Fibroblast of skin of left biceps (primary cell): ENCODE measurements around the gene BPIFA1.

Source experiments
- DNase-seq, 2 experiments: peaks; one replicate each; pipeline ENCODE4 v3.0.0-alpha.2; 2013; ENCODE audit warnings: low read depth in 2 of 2

The BPIFA1 gene

GRCh38 chr20:33239979-33240736 is 4.4 kb downstream of the BPIFA1 start:
- DNase-seq, result no peak

DNA sequence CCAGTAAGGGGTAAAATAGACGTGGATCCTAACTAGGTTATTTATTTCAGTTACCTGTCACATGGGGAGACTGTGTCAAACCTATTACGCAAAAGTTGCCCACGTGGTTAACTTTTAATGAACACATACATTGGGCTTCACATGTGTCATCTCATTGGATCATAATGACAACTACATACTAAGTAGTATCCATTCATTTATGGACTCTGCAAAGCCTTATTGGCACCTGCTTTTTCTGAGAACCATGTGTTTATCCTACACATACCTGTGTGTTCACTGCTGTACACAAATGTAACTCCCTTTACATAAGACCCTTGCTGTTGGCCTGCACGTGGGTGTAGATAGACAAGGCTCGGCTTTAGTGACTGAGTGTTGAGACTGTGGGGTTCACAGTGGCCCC is 5.1 kb downstream of the BPIFA1 start:
- DNase-seq, result no peak

- no peak for DNase-seq
Measured at GRCh38 chr20:33242319-33243100, 6.7 kb downstream of the BPIFA1 start.

GRCh38 chr20:33246077-33246476 is 10.3 kb downstream of the BPIFA1 start:
- DNase-seq, result no peak

- no peak for DNase-seq
Measured at GRCh38 chr20:33249456-33249855, 13.7 kb downstream of the BPIFA1 start.

- DNase-seq, result no peak
Measured at GRCh38 chr20:33250666-33251065, 14.9 kb downstream of the BPIFA1 start.

GRCh38 chr20:33251496-33251895 is 15.7 kb downstream of the BPIFA1 start:
- no peak for DNase-seq

DNA sequence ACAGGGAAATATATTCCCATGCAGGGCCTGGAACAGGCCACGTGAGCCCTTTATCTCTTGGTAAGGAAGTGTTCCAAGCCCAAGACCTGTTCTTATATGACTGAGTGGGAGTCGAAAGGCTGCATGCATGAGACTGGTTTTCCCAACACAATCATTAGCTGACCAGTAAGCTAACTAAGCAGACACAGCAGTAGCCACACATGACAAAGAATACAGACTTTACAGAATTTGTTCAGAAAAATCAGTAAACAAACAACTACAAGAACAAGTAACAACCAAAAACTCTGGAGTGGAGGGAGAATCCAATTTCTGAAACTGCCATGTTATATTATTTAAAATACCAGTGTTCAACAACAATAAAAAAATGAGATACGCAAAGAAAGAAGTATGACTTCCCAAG is 16.7 kb downstream of the BPIFA1 start:
- no peak for DNase-seq

DNA sequence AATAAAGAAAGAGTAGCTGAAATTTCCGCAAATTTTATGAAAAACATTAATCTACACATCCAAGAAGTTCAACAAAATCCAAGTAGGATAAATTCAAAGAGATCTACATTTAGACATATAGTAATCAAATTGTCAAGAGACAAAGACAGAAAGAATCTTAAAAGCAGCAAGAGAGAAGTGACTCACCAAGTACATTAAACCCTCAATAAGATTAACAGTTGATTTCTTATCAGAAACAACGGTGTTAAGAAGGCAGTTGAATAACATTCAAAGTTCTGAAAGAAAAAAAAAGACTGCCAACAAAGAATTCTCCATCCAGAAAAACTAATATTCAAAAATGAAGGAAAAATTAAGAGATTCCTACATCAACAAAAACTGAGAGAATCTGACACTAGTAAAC is 19.2 kb downstream of the BPIFA1 start:
- no peak for DNase-seq

GRCh38 chr20:33257237-33257636 is 21.4 kb downstream of the BPIFA1 start:
- no peak for DNase-seq

GRCh38 chr20:33259371-33259770 is 23.6 kb downstream of the BPIFA1 start:
- no peak for DNase-seq

DNA sequence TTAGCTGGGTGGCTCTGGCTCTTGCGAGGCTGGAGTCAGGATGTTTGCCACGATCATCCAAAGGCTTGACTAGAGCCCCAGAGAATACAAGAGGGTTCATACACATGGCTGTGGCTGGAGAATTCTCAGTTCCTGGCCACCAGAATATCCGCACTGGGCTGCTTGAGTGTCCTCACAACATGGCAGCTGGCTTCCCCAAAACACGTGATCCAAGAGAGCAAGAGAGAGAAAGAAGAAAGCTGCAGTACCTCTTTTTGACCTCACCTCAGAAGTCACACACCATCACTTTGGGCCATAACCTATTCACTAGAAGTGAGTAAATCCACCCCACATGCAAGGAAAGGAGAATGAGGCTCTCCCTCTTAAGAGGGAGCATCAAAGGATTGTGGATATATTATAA is 25.7 kb downstream of the BPIFA1 start:
- DNase-seq, result no peak

GRCh38 chr20:33262658-33263065 is 26.9 kb downstream of the BPIFA1 start:
- DNase-seq, result no peak

- no peak for DNase-seq
Measured at GRCh38 chr20:33263784-33264183, 28.0 kb downstream of the BPIFA1 start.

GRCh38 chr20:33267701-33268100 is 31.9 kb downstream of the BPIFA1 start:
- DNase-seq, result no peak

DNA sequence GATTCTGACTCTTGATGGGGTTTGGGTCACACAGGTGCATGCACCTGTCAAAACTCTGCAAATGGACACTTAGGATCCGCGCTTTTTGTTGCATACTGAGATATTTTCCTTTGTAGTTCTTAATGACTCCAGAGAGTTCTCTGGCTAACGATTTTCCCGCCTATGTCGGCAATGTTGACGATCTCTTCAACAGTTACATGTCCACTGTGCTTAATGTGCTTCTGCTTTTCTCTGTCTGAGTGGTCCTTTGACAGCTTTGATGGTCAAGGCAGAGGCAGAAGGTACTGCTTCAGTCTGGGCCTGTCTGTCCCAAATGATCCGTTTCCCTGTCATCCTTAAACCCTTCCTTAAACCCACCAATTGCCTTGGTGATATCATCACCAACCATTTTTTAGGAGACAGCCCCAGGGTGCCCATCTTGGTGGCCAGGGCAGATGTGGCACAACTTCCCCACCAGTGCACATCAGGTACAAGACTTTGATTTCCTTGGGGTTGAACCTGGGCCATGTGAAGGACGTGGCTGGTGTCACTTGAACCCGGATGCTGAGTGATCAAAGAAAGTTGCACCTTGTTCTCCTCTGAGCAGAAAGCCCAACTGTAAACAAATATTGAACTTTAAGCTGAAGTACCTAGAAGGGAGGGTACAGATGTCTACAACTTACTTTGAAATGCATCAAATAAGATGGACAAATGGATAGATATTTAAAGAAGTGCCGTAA is 36.5 kb downstream of the BPIFA1 start:
- DNase-seq, result no peak

DNA sequence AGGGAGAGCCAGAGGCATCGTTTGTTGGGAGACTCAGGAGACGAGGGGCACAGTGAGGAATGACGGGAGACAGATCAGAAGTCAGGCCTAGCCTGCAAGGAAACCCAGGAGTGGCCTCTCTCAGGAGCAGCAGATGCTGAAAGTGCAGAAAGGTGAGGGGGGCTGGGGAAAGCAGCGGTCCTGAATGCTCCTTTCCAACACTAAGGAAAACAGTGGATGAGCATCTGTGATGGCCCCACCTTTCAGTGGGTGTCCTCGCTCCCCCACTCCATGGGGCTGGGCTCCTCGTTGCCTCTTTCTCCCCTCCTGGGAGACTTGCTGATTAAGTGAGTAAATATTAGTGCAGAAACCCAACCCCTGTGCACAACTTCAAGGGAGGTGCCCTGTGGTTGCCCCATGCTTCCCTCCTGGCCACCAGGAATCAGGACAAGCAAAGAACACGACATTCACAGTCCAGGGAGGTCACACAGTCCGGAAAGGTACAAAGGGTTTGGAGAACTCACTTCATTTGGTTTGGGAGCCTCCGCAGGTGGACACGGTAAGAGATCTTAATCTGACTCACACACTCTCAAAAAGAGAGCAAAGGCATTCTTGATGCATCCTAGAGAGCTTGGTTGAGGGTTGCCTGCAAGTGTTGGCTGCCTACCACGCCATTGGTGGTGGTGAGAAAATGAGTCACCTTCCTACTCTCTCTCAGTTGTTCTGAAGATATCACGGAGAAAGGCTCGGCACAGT is 37.5 kb downstream of the BPIFA1 start:
- DNase-seq, result no peak

DNA sequence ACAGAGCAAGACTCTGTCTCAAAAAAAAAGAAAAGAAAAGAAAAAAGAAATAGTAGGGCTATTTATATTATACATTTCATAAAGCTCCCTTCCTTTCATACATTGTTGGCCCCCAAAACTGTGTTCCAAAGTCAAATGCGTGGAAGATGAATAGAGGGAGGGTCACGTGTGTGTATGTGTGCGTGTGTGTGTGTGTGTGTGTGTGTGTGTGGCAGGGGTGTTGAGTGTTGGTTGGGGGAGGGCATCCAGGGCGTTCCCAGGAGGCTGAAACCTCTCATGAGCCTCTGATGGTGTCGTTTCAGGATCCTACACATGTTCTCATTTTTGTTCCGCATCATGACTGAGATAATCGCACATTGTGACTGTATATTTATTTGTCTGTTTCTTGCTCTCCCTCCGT is 39.4 kb downstream of the BPIFA1 start:
- DNase-seq, result no peak

DNA sequence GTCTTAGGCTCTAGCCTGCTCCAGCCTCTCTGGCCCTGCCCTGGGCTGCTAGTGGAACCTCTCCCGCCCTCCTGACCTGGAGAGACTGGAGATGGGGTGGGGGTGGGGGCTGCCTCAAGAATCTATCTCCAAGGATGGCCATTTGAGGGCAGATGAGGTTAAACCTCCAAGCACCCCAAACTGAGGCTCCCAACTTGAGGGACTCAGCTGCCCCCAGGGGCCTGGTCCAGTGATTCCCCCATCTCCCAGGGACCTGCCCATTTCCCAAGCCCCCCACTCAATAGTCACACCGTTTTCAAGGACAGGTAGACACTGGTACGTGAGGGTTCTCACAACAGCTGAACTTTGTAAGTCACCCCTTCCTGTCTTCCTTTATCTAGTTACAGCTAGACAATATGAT is 40.1 kb downstream of the BPIFA1 start:
- DNase-seq, result no peak

DNA sequence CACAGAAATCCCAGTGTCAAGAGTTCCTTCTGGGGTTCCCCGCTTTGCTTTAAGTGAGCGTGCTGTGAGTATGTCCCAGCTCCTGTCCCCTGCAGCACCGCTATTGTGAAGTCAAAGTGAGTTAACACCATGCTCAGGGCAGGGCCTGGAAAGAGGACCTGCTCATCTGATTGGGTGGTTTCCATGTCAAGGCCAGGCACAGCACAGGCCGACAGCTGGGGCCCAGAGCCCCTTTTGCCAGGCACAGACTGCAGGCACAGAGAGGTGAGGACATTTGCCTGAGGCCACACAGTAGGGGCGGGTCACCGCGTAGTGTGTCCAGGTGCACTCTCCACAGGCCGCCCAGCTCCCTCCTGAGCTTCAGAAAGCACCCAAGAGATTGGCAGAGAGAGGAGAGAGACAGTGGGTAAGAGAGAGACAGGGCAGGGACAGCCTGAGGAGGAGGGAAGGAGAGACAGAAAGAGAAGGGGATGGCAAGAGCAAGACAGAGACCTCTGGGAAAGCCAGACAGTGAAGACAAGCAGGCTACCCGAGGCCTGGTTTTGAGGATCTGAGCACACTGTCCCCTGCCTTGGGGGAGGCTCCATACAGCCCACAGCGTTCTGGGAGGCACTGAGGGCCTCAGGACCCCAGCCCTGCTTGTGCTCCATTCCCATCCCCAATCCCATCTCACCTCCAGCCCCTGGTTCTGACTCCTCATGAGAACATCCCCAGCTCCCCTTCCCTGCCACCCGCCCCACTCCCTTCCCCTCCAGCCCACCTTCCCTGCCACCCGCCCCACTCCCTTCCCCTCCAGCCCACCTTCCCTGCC is 40.7 kb downstream of the BPIFA1 start:
- DNase-seq, result no peak
